Parathyroid adenoma (tissue), 2 donors: ENCODE measurements around the gene LRRC8E.

Experiments used
- H2AFZ ChIP-seq: fragments of 300-600 bp; sonication (generic); one replicate; pipeline ENCODE4 v1.7.0; 2017; ENCODE audit warnings: antibody characterized with exemption, mild to moderate bottlenecking
- H3K27ac ChIP-seq: fragments of 300-600 bp; sonication (generic); one replicate; pipeline ENCODE4 v1.7.0; 2017
- H3K27me3 ChIP-seq: fragments of 300-600 bp; sonication (generic); one replicate; pipeline ENCODE4 v1.7.0; 2017; ENCODE audit warnings: low read length; ENCODE audit not compliant: control insufficient read depth, insufficient read depth
- H3K36me3 ChIP-seq: fragments of 300-600 bp; sonication (generic); one replicate; pipeline ENCODE4 v1.7.0; 2017; ENCODE audit warnings: low read length; ENCODE audit not compliant: control insufficient read depth, insufficient read depth
- H3K4me1 ChIP-seq: fragments of 300-600 bp; sonication (generic); one replicate; pipeline ENCODE4 v1.7.0; 2017; ENCODE audit warnings: control low read depth
- H3K4me2 ChIP-seq: fragments of 300-600 bp; sonication (generic); one replicate; pipeline ENCODE4 v1.7.0; 2017; ENCODE audit warnings: low read length
- H3K4me3 ChIP-seq: fragments of 300-600 bp; sonication (generic); one replicate; pipeline ENCODE4 v1.7.0; 2017; ENCODE audit warnings: low read depth, low read length
- H3K79me2 ChIP-seq: fragments of 300-600 bp; sonication (generic); one replicate; pipeline ENCODE4 v1.7.0; 2017; ENCODE audit warnings: control low read depth
- H3K9ac ChIP-seq: fragments of 300-600 bp; sonication (generic); one replicate; pipeline ENCODE4 v1.7.0; 2017; ENCODE audit warnings: mild to moderate bottlenecking
- H3K9me3 ChIP-seq: fragments of 300-600 bp; sonication (generic); one replicate; pipeline ENCODE4 v1.7.0; 2017; ENCODE audit warnings: low read length; ENCODE audit not compliant: control insufficient read depth
- TF ChIP-seq, protein P1 (sequence below): fragments of 300-600 bp; sonication (generic); IDR thresholded peaks from one replicate; pipeline ENCODE4 v1.7.0; 2017; ENCODE audit warnings: antibody characterized with exemption, mild to moderate bottlenecking
- donor health status: primary hyperparathyroidism.

LRRC8E gene

DNA sequence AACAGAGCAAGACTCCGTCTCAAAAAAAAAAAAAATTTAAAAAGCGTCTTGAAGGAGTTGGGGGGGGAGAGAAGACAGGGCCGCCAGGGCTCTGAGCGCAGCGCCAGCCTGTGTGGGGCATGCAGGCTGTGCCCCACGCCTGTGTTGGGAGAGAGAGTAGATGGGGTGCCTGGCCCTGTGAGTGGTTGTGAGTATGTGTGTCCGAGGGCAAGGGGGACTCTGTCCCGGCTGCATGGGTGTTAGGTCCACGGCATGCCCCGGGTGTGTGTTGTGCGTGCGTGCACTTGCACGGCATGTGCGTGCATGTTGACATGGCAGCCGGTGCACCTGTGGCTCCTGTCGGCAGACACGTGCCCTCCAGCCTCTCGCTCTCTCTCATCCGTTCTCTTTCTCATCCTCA lies 18.8 kb downstream of the LRRC8E start:
- Histone ChIP-seq H3K4me1 (peaks cover 20% of the 10 kb centered on the region), H3K27ac (no peak overlapping the region), H3K36me3 (no peaks in the 10 kb centered on the region), H3K4me3 (no peak overlapping the region), H3K4me2 (no peak overlapping the region), H3K79me2 (peaks cover 37% of the 10 kb centered on the region), H3K9me3 (no peaks in the 10 kb centered on the region), H2AFZ (no peak overlapping the region), H3K27me3 (no peaks in the 10 kb centered on the region), H3K9ac (no peak overlapping the region)
- TF ChIP-seq, protein P1, sequence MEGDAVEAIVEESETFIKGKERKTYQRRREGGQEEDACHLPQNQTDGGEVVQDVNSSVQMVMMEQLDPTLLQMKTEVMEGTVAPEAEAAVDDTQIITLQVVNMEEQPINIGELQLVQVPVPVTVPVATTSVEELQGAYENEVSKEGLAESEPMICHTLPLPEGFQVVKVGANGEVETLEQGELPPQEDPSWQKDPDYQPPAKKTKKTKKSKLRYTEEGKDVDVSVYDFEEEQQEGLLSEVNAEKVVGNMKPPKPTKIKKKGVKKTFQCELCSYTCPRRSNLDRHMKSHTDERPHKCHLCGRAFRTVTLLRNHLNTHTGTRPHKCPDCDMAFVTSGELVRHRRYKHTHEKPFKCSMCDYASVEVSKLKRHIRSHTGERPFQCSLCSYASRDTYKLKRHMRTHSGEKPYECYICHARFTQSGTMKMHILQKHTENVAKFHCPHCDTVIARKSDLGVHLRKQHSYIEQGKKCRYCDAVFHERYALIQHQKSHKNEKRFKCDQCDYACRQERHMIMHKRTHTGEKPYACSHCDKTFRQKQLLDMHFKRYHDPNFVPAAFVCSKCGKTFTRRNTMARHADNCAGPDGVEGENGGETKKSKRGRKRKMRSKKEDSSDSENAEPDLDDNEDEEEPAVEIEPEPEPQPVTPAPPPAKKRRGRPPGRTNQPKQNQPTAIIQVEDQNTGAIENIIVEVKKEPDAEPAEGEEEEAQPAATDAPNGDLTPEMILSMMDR = no peak

DNA sequence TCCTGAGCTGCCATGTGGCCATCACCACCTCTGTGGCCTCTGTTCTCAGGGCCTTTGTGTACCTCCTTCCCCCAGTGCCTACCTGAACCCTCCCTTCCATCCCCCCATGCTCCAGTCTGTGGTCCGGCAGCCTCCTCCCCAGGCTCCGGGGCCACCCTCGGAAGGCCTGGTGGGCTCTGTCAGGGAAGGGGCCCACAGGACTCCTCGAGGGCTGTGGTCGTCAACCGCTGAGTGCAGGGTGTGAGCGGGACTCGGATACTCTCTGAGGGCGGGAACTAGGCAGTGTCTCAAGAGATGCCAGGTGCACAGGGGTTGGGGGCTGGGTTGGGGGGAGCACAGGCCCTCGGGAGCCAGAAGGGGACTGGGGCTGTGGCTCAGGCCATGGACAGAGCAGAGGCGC lies 19.2 kb downstream of the LRRC8E start:
- Histone ChIP-seq H3K27me3 (no peaks in the 10 kb centered on the region), H3K36me3 (no peaks in the 10 kb centered on the region), H3K27ac (no peak overlapping the region), H3K4me2 (no peak overlapping the region), H2AFZ (no peak overlapping the region), H3K4me3 (no peak overlapping the region), H3K4me1 (peaks cover 19% of the 10 kb centered on the region), H3K9ac (no peak overlapping the region), H3K79me2 (peaks cover 37% of the 10 kb centered on the region), H3K9me3 (no peaks in the 10 kb centered on the region)
- TF ChIP-seq, protein P1 = no peak

DNA sequence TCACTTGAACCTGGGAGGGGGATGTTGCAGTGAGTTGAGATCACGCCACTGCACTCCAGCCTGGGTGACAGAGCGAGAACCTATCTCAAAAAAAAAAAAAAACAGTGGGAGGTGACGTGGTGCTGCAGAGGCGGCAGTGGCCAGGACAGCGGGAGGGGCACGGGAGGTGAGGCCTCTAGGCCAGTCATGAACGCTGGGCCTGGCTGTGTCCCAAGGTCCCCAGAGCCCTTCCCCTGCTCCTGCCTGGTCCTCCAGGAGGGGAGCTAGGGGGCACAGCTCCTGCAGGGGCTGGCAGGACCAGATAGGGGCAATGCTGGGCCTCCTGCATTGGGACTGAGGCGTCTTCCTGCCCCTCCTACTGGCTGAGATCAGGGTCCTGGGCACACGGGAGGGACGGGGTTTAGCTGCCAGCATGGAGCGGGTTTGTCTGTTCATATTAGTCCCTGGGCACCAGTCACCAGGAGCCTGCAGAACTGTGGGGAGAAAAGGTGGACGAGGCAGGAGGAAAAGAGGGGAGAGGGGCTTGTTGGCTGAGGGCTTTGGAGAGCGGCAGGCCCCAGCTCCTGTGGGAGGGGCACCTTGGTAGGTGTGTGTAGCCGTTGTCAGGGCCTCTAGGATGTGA lies 19.9 kb downstream of the LRRC8E start:
- Histone ChIP-seq H3K4me1 (peaks cover 13% of the 10 kb centered on the region), H3K9ac (no peak overlapping the region), H3K79me2 (peaks cover 37% of the 10 kb centered on the region), H2AFZ (no peak overlapping the region), H3K4me2 (no peak overlapping the region), H3K4me3 (no peak overlapping the region), H3K9me3 (no peaks in the 10 kb centered on the region), H3K27me3 (no peaks in the 10 kb centered on the region), H3K36me3 (no peaks in the 10 kb centered on the region), H3K27ac (no peak overlapping the region)
- TF ChIP-seq, protein P1 = no peak

DNA sequence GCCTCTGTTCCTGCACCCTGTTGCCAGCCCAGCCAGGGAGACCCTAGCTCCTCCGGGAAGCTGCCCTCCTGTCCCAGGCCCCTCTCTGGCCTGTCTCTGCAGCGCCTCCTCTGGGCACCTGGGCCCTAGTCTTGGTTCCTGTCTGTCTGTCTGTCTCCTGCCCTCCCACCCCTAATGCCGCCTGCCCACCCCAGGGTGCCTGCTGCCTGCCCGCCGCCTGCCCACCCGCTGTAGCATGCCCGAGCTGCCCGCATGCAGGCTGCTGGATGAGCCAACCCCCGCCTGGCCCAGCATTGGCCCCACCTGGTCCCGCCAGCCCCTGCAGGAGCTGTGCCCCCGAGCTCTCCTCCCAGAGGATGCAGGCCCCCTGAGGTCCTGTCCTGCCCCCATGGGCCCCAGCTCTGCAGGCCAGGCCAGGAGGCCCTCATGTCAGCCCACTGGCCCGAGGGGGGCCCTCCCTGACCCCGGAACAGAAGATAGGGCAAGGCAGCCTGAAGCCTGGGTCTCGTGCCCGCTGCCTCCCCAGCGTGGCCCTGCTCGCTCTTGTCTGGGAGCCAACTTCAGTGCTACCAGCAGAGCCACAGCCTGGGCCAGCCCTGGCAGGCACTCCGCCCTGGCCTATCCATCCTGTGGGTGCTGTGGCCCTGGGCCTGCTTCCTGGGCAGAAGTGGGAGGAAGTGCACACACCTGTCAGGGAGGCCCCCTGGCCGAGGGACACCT lies 20.6 kb downstream of the LRRC8E start:
- H3K36me3 ChIP-seq = no peaks in the 10 kb centered on the region
- H3K4me3 ChIP-seq = no peak overlapping the region
- no peak overlapping the region for H2AFZ ChIP-seq
- H3K9ac ChIP-seq = no peak overlapping the region
- H3K79me2 ChIP-seq = peaks cover 37% of the 10 kb centered on the region
- no peaks in the 10 kb centered on the region for H3K27me3 ChIP-seq
- no peaks in the 10 kb centered on the region for H3K9me3 ChIP-seq
- H3K4me1 ChIP-seq = peaks cover 13% of the 10 kb centered on the region
- TF ChIP-seq, protein P1 = no peak
- H3K27ac ChIP-seq = no peak overlapping the region
- no peak overlapping the region for H3K4me2 ChIP-seq
